ENCODE measurements around the gene DLST.

- TF ChIP-seq, protein P1, sequence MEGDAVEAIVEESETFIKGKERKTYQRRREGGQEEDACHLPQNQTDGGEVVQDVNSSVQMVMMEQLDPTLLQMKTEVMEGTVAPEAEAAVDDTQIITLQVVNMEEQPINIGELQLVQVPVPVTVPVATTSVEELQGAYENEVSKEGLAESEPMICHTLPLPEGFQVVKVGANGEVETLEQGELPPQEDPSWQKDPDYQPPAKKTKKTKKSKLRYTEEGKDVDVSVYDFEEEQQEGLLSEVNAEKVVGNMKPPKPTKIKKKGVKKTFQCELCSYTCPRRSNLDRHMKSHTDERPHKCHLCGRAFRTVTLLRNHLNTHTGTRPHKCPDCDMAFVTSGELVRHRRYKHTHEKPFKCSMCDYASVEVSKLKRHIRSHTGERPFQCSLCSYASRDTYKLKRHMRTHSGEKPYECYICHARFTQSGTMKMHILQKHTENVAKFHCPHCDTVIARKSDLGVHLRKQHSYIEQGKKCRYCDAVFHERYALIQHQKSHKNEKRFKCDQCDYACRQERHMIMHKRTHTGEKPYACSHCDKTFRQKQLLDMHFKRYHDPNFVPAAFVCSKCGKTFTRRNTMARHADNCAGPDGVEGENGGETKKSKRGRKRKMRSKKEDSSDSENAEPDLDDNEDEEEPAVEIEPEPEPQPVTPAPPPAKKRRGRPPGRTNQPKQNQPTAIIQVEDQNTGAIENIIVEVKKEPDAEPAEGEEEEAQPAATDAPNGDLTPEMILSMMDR (IDR thresholded peaks at IDR 0.05): no peak
- no peak for TF ChIP-seq POLR2A (IDR thresholded peaks at IDR 0.05)
These were observed 60.0 kb downstream of the DLST start for GRCh38 chr14:74941676-74942097.
